Measurements from ENCODE around the gene CFAP97D2.
"Not testable (repeated sequence)": the region's sequence is repeated elsewhere in the genome, so short reads cannot be mapped to it uniquely, and the experiment has no call there.

CFAP97D2 gene

GRCh38 chr13:114158869-114159666 lies 20.0 kb upstream of the CFAP97D2 start:
- not testable (repeated sequence) for DNase-seq (ENCODE audit: low read depth in 2 of 2)

GRCh38 chr13:114161028-114161556 lies 18.0 kb upstream of the CFAP97D2 start:
- no peak for DNase-seq (ENCODE audit: low read depth in 2 of 2)

GRCh38 chr13:114161644-114162532 lies 17.2 kb upstream of the CFAP97D2 start:
- DNase-seq (ENCODE audit: low read depth in 2 of 2), result no peak

DNA sequence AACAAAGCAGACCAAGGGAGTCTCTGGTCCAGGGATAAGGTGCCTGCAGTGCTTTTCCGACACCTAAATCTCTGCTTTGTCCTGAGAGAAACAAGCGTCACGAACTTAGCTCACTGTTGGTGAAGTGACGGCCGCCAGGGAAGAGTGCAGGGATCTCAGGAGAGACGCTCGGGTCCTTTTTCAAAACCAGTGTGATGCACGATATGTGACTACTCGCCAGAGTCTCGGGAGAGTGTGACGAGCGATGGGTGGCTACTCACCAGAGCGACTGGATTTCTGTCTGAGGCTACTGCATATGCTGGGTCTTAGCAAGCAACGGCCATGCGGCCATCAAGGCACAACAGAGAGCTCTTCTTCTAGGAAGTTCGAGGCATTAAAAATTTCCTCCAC lies 16.5 kb upstream of the CFAP97D2 start:
- no peak for DNase-seq (ENCODE audit: low read depth in 2 of 2)

DNA sequence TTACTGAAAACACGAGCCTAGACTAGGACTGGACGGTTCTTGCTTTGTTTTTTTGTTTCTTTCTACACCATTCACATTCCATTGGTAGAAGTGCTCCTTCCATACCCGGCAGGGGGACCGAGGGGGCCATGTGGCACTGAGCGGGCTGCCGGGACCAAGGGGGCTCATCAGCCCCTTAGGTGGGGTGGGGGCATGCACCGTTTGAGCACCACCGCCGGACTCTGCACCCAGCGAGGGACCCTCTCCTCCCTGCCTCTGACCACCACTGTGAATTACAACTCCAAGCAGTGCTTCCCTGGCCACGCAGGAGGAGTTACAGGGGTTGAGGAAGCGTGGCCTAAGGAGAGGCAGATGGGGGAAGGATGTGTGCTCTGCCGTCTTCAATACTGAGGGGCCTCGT lies 15.0 kb upstream of the CFAP97D2 start:
- no peak for DNase-seq (ENCODE audit: low read depth in 2 of 2)

DNA sequence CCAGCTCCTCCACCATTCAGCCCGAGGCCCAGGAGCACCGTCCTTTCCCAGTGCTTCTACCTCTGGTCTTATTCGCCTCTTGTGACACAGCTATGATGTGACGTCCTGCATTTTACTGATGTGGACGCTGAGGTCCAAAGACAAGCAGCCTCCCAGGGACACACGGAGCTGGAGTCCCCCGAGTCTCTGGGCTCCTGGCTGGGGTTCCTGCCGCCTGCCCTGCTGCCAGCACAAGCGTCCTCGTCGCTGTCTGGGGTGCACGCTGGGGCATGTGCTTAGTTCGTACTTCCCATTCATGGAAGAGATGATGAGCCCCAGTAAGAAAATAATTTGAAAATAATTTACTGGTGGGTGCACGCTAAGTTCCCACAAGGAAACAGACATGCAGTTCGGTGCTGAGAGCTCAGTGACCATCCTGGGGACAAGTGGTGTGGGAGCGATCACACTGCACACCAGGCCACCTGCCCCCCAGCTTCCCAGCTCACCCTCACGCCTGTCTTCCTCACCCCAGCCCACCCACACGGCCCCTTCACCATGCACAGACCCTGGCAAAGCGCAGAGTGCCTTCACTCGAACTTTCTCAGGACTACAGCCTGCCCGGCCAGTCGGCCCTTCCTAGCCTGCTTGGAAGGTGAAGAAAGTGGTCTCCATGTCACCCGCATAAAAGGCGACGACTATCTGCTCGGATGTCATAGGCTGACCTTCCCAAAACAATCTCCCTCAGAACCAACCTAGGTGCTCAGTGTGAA lies 14.2 kb upstream of the CFAP97D2 start:
- DNase-seq (ENCODE audit: low read depth in 2 of 2), result no peak

GRCh38 chr13:114166381-114167131 lies 12.5 kb upstream of the CFAP97D2 start:
- DNase-seq (ENCODE audit: low read depth in 2 of 2), result no peak

DNA sequence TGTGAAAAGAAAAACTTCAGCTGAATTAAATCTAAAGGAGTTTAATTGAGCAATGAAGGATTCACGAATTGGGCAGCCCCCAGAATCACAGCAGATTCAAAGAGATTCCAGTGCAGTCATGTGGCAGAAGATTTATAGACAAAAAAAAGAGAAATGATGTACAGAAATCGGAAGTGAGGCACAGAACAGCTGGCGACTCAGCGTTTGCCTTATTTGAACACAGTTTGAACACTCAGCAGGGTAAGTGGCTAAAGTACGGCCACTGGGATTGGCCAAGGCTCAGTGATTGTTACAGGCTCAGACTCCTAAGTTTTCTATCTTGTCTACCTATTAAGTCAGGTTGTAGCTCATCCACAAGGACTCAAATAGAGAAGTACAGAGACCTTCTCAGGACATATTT lies 11.6 kb upstream of the CFAP97D2 start:
- DNase-seq (ENCODE audit: low read depth in 2 of 2), result no peak

DNA sequence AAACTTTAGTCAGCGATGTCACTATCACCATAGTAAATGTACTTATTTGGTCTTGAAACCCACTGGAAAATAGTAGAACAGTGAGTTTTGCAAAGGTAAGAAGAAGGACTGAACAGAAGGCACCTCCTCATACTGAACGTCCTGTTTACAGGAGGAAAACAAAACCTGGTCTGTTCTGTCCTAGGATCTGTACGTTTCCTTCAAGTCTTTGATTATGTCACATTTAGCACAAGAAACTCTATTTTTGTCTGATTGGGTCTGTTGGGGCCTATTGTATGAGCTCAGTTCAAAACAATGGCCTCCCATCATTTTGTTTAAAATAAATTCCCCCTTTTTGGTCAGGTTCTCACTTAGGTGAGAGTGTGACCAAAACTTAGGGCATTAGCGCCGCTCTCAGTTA lies 11.2 kb upstream of the CFAP97D2 start:
- no peak for DNase-seq (ENCODE audit: low read depth in 2 of 2)

- no peak for DNase-seq (ENCODE audit: low read depth in 2 of 2)
Observed at GRCh38 chr13:114173272-114173671, 5.8 kb upstream of the CFAP97D2 start.

DNA sequence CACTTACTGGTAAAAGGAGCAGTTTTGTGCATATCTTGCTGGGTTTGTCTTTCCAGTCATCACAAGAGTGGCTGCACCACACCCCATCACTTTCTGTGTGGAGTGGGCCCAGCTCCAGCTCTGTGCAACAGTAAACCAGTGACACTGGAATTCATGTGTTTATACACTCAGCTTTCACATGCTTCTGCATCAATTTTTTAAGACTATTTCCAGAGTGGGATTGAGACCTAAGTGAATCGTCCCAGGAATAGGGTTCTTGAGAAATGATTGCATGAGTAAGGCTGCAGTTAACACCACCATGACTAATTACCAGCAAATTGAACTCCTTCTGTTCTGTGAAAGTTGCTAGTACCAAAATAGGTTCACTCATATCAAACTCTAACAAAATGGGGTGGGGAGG lies 5.3 kb upstream of the CFAP97D2 start:
- DNase-seq (ENCODE audit: low read depth in 2 of 2), result no peak

DNA sequence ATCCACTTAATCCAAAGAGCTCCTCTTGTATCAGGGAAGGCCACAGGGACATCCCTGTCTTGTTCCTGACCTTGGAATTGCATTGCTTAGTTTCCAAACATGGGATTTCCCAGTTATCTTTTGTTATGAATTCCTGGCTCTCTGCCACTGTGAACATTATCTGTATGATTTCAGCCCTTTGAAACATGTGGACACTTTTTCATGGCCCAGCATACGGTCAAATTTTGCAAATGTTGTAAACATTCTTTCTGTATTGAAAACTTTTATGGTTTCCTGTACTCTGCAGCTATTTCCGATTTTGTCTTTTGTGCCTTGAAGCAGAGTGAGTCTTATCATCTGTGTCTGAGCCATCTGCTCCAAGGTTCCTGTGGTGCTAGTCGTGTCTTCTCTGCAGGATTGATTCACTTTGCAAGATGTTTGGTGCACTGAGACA lies 4.5 kb upstream of the CFAP97D2 start:
- no peak for DNase-seq (ENCODE audit: low read depth in 2 of 2)

DNA sequence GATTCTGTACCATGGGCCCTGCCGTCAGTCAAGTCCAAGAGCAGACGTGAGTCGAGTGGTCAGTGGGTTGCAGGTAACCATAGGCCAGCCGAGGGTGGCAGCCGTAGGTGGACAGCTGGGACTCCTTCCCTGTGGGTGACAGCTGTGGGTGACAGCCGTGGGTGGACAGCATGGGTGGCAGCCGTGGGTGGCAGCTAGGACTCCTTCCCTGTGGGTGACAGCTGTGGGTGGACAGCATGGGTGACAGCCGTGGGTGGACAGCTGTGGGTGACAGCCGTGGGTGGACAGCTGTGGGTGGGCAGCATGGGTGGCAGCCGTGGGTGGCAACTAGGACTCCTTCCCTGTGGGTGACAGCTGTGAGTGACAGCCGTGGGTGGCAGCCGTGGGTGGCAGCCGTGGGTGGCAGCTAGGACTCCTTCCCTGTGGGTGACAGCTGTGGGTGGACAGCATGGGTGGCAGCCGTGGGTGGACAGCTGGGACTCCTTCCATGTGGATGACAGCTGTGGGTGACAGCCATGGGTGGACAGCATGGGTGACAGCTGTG lies 2.6 kb upstream of the CFAP97D2 start:
- DNase-seq (ENCODE audit: low read depth in 2 of 2), result not testable (repeated sequence)

GRCh38 chr13:114177245-114178010 lies 1.6 kb upstream of the CFAP97D2 start:
- DNase-seq (ENCODE audit: low read depth in 2 of 2), result no peak

DNA sequence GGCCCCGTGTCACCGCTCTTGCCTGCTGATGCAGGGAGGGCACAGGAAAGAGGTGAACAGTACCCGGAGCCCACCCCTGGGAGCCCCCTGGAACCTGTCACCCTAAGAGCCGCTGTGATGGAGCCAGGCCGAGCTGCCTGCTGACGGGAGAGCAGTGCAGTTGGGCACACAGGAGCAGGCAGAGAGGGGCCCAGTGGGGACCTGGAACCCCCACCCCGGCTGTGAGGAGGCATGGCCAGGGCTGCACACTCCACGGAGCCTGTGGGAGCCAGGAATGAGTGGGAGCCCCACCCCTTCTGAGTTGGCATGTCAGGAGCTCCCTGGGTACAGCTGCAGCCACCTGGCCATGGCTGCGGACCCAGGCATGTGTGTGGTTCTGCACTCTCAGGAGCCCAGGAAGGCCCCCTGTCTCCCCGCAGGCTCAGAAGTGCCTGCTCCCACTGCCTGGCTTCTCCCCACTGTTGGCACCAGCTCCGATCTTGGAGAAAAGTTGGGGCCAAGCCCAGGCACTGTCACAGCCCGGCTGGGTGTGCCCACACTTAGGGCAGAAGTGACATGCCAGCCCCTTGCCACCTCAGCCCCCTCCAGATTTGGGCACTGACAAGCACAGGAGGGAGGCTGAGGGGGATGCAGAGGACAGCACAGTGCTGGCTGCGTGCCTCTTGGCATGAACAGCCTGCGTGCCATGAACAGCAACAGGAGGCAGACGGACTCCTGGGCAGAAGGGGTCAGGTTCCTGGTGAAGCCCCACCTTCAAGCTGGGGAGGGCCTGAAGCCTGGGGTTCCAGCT lies 6.3 kb downstream of the CFAP97D2 start:
- no peak for DNase-seq (ENCODE audit: low read depth in 2 of 2)

DNA sequence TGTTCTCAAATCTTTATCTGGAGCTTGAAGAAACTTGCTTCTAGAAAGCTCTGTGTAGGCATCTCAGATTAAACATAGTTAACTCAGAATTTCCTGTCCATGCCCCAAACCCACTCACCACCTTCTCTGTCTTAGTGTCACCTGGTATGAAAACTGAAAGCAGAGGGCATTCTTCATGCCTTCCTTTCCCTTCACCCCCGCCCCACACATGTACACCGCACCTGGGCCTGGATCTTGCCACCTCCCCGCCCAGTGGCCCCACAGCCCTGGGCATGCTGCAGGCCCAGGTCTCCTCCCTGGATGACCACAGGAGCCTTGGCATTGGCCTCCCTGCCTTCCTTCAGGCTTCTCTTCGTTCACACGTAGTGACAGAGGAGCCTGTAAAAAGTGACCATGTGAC lies 15.8 kb downstream of the CFAP97D2 start:
- DNase-seq (ENCODE audit: low read depth in 2 of 2), result no peak

GRCh38 chr13:114196629-114197028 lies 17.6 kb downstream of the CFAP97D2 start:
- no peak for DNase-seq (ENCODE audit: low read depth in 2 of 2)

DNA sequence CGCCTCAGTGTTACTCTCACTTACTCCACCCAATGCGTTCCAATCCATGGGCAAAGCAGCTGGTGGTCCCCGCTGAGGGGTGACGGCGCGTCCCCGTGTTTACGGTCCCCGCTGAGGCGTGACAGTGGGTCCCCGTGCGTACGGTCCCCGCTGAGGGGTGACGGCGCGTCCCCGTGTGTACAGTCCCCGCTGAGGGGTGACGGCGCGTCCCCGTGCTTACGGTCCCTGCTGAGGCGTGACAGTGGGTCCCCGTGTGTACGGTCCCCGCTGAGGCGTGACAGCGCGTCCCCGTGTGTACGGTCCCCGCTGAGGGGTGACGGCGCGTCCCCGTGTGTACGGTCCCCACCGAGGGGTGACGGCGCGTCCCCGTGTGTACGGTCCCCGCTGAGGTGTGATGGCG lies 19.5 kb downstream of the CFAP97D2 start:
- no peak for DNase-seq (ENCODE audit: low read depth in 2 of 2)

DNA sequence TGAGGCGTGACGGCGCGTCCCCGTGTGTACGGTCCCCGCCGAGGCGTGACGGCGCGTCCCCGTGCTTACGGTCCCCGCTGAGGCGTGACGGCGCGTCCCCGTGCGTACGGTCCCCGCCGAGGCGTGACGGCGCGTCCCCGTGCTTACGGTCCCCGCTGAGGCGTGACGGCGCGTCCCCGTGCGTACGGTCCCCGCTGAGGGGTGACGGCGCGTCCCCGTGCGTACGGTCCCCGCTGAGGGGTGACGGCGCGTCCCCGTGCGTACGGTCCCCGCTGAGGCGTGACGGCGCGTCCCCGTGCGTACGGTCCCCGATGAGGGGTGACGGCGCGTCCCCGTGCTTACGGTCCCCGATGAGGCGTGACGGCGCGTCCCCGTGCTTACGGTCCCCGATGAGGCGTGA lies 20.5 kb downstream of the CFAP97D2 start:
- not testable (repeated sequence) for DNase-seq (ENCODE audit: low read depth in 2 of 2)
